ENCODE results near the gene TLX2.
A peak's percentile ranks its signal among the peaks of the same experiment; 100 is the strongest.

TLX2 gene

DNA sequence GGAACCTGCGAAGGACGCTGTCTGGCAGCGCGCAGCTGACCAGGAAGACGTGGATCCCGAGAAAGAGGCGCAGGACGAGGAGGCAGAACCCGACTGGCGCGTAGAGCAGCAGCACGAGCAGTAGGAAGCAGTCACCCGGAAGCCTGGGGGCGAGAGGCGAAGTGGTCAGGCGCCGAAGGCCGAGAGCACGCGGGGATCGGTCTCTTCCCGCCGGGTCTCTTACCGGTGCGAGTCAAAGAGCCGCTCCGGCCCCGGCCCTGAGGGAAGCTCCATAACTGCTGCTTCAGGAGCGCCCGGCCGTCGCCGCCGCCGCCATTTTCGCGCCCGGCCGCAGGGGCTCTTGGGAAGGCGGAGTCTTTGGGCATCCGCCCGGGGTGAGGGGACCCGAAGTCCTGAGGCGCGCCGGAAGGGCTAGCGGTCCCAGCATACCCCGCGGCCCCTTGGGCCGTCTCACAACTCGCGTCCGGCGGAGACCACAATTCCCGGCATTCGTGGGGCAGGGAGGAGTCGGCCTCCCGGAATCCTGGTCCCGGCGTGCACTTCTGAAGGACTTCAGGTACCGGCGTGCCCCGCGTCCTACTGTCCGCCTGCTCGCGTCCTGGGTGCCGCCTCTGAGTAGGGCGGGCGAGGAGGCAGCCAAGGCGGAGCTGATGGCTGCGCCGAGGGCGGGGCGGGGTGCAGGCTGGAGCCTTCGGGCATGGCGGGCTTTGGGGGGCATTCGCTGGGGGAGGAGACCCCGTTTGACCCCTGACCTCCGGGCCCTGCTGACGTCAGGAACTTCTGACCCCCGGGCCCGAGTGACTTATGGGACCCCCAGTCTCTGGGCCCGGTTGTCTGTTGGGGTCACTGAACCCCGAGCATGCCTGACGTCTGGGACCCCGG lies 15.3 kb downstream of the TLX2 start, which contains the start of the genes AUP1 and HTRA2:
TSS of gene AUP1 (minus strand) at position 350 of the 882 bp plus-strand sequence. CDS start at position 273, 77 bp downstream.
TSS of gene HTRA2 (plus strand) at position 577 of the 882 bp plus-strand sequence. CDS start at position 651, 74 bp downstream.
- Histone ChIP-seq H3K36me3 (ENCODE audit: low read length) (peaks cover 11% of the 10 kb centered on the region), H2AFZ (ENCODE audit: low read depth, low read length, severe bottlenecking) (peak within 1 kb of the TSS; percentile 38), H3F3A (ENCODE audit: insufficient read depth) (peaks cover 10% of the 10 kb centered on the region; the same call in 1 of the 2 replicates)

DNA sequence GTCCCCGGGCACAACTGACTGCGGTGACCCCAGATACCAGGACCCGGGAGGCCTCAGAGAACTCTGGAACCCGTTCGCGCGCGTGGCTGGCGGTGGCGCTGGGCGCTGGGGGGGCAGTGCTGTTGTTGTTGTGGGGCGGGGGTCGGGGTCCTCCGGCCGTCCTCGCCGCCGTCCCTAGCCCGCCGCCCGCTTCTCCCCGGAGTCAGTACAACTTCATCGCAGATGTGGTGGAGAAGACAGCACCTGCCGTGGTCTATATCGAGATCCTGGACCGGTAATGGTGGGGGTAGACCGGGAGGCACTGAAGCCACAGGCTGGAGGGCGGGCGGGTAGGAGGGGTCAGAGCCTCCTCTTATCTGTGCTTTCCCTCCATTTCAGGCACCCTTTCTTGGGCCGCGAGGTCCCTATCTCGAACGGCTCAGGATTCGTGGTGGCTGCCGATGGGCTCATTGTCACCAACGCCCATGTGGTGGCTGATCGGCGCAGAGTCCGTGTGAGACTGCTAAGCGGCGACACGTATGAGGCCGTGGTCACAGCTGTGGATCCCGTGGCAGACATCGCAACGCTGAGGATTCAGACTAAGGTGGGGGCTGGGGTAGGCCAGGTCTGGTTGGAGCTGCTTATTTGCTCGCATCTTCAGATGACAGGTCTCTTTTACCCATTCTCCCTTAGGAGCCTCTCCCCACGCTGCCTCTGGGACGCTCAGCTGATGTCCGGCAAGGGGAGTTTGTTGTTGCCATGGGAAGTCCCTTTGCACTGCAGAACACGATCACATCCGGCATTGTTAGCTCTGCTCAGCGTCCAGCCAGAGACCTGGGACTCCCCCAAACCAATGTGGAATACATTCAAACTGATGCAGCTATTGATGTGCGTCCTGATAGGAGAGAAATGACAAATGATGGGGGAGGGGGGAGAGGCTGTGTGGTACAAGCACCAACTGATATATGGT lies 16.3 kb downstream of the TLX2 start:
- Histone ChIP-seq H3K36me3 (ENCODE audit: low read length) (peaks cover 11% of the 10 kb centered on the region), H3K9me2 (replicated peaks; ENCODE audit: insufficient read depth, low read length) (no peaks in the 10 kb centered on the region), H3K4me2 (ENCODE audit: low read depth, low read length, poor library complexity, severe bottlenecking) (peak overlapping the region; percentile 83), H3K4me3 (ENCODE audit: insufficient read depth, low read length, poor library complexity, severe bottlenecking) (peak overlapping the region; percentile 81), H3K27me3 (ENCODE audit: low read length) (no peaks in the 10 kb centered on the region), H3K9ac (ENCODE audit: low read length) (peak overlapping the region; percentile 89), H3K9me3 (ENCODE audit: insufficient read depth, low read length) (no peaks in the 10 kb centered on the region), H2AFZ (ENCODE audit: low read depth, low read length, severe bottlenecking) (peak overlapping the region; percentile 38), H3K27ac (ENCODE audit: low read depth, low read length) (peak overlapping the region; percentile 67), H4K20me1 (ENCODE audit: low read depth, low read length) (no peaks in the 10 kb centered on the region), H3F3A (ENCODE audit: insufficient read depth) (peaks cover 10% of the 10 kb centered on the region; the same call in 1 of the 2 replicates), H3K79me2 (ENCODE audit: insufficient read depth, low read length) (peaks cover 23% of the 10 kb centered on the region)
- TF ChIP-seq EZH2phosphoT487 (conservative IDR thresholded peaks at IDR 0.05; ENCODE audit: low read length) (no peak), CTCF (IDR thresholded peaks at IDR 0.05; ENCODE audit: insufficient read depth, low read length, poor library complexity, severe bottlenecking) (no peak)

More for the DNA sequence above, 15.3 kb downstream of the TLX2 start, which contains the start of the genes AUP1 and HTRA2:
- Histone ChIP-seq H3K4me3 (ENCODE audit: insufficient read depth, low read length, poor library complexity, severe bottlenecking) (peak within 1 kb of the TSS; percentile 81), H3K27me3 (ENCODE audit: low read length) (no peaks in the 10 kb centered on the region), H3K9me2 (replicated peaks; ENCODE audit: insufficient read depth, low read length) (no peaks in the 10 kb centered on the region), H4K20me1 (ENCODE audit: low read depth, low read length) (no peaks in the 10 kb centered on the region), H3K79me2 (ENCODE audit: insufficient read depth, low read length) (peaks cover 23% of the 10 kb centered on the region), H3K27ac (ENCODE audit: low read depth, low read length) (peak within 1 kb of the TSS; percentile 67), H3K9ac (ENCODE audit: low read length) (peak within 1 kb of the TSS; percentile 89), H3K4me2 (ENCODE audit: low read depth, low read length, poor library complexity, severe bottlenecking) (peak within 1 kb of the TSS; percentile 83), H3K9me3 (ENCODE audit: insufficient read depth, low read length) (no peaks in the 10 kb centered on the region)
- no peak for TF ChIP-seq EZH2phosphoT487 (conservative IDR thresholded peaks at IDR 0.05; ENCODE audit: low read length)
- TF ChIP-seq CTCF (IDR thresholded peaks at IDR 0.05; ENCODE audit: insufficient read depth, low read length, poor library complexity, severe bottlenecking) = no peak

- TF ChIP-seq EZH2phosphoT487 (conservative IDR thresholded peaks at IDR 0.05; ENCODE audit: low read length) (no peak), CTCF (IDR thresholded peaks at IDR 0.05; ENCODE audit: insufficient read depth, low read length, poor library complexity, severe bottlenecking) (no peak)
- H3K27me3 ChIP-seq (ENCODE audit: low read length) = no peaks in the 10 kb centered on the region
- H3K36me3 ChIP-seq (ENCODE audit: low read length) = peaks cover 7% of the 10 kb centered on the region
- H3K9me3 ChIP-seq (ENCODE audit: insufficient read depth, low read length) = no peaks in the 10 kb centered on the region
- H3K79me2 ChIP-seq (ENCODE audit: insufficient read depth, low read length) = peaks cover 23% of the 10 kb centered on the region
- peak overlapping the region; percentile 83 for H3K4me2 ChIP-seq (ENCODE audit: low read depth, low read length, poor library complexity, severe bottlenecking)
- no peak overlapping the region for H2AFZ ChIP-seq (ENCODE audit: low read depth, low read length, severe bottlenecking)
- no peaks in the 10 kb centered on the region for H4K20me1 ChIP-seq (ENCODE audit: low read depth, low read length)
- no peak overlapping the region for H3K4me3 ChIP-seq (ENCODE audit: insufficient read depth, low read length, poor library complexity, severe bottlenecking)
- peaks cover 7% of the 10 kb centered on the region; the same call in 1 of the 2 replicates for H3F3A ChIP-seq (ENCODE audit: insufficient read depth)
- no peaks in the 10 kb centered on the region for H3K9me2 ChIP-seq (replicated peaks; ENCODE audit: insufficient read depth, low read length)
- no peak overlapping the region for H3K27ac ChIP-seq (ENCODE audit: low read depth, low read length)
- peak overlapping the region; percentile 89 for H3K9ac ChIP-seq (ENCODE audit: low read length)
These were observed 17.4 kb downstream of the TLX2 start for GRCh38 chr2:74531666-74532065.

Data from SU-DHL-6 (cell line).